Lung (tissue), 12 donors: ENCODE data around the gene ZFP36L1. TPM values are rescaled to one million over a fixed set of nuclear protein-coding genes. Genes with fewer than 3 reads are reported as not detected.

Experiments used
- ATAC-seq: fragments of 200-7000 bp; cut with Tn5 transposase; one replicate; pipeline ENCODE4 v1.9.1; 2020; ENCODE audit warnings: moderate number of reproducible peaks; ENCODE audit not compliant: insufficient read depth, low FRiP score
- DNase-seq, 3 donors: peaks; one replicate each; pipeline ENCODE4 v3.0.0-alpha.2; 2013 to 2017
- H3K27ac ChIP-seq, 2 donors: one replicate each; pipeline ENCODE4 v1.5.1; 2013; ENCODE audit warnings: mild to moderate bottlenecking in 2 of 2, moderate library complexity in 2 of 2, control low read depth in 1 of 2, inconsistent platforms in 1 of 2, low read depth in 1 of 2, low read length in 1 of 2
- H3K27me3 ChIP-seq, 3 donors: one replicate each; pipeline ENCODE4 v1.5.1; 2013; ENCODE audit warnings: low read length in 2 of 3; ENCODE audit not compliant: control insufficient read depth in 3 of 3, insufficient read depth in 3 of 3
- H3K36me3 ChIP-seq, 4 donors: one replicate each; pipeline ENCODE4 v1.5.1; 2013; ENCODE audit warnings: low read length in 4 of 4, mild to moderate bottlenecking in 1 of 4, moderate library complexity in 1 of 4; ENCODE audit not compliant: control insufficient read depth in 4 of 4, insufficient read depth in 4 of 4
- H3K4me1 ChIP-seq, 5 donors: one replicate each; pipeline ENCODE4 v1.5.1; 2013; ENCODE audit warnings: low read length in 5 of 5, mild to moderate bottlenecking in 2 of 5, moderate library complexity in 1 of 5; ENCODE audit not compliant: control insufficient read depth in 5 of 5, insufficient read depth in 5 of 5
- H3K4me3 ChIP-seq: one replicate; pipeline ENCODE4 v1.5.1; 2013; ENCODE audit warnings: mild to moderate bottlenecking, control low read depth, moderate library complexity
- H3K9ac ChIP-seq, 2 donors: one replicate each; pipeline ENCODE4 v1.5.1; 2013; ENCODE audit warnings: low read length in 2 of 2, control low read depth in 1 of 2; ENCODE audit not compliant: insufficient read depth in 1 of 2
- H3K9me3 ChIP-seq, 4 donors: one replicate each; pipeline ENCODE4 v1.5.1; 2013; ENCODE audit warnings: low read length in 3 of 4, mild to moderate bottlenecking in 1 of 4, moderate library complexity in 1 of 4; ENCODE audit not compliant: control insufficient read depth in 4 of 4, insufficient read depth in 3 of 4
- WGBS, 2 donors: extraction: QIAGEN DNeasy Blood & Tissue Kit; methylation state at CpG; one replicate each; pipeline ENCODE4 v1.1.7; 2013; 5-methylcytosine and 5-hydroxymethylcytosine counted together
- polyA plus RNA-seq, 2 donors: library from polyadenylated mRNA; stranded (reverse); fragments of 200-250 nt; gene quantifications; one replicate each; pipeline ENCODE4 v1.2.1, GENCODE V29; 2013
- total RNA-seq, 2 donors: library from RNA; depleted of rRNA in 1 of 2; stranded (reverse); fragments of >200 nt in 1 of 2; gene quantifications; one replicate each; pipeline ENCODE4 v1.2.1, GENCODE V29; 2014 to 2021
- TF ChIP-seq, protein P1 (sequence below): IDR thresholded peaks from 2 replicates; pipeline ENCODE4 v1.5.1; 2012; ENCODE audit warnings: mild to moderate bottlenecking; ENCODE audit errors: control extremely low read depth, extremely low read depth
- donor health status: control.
- donor health status: control.
- donor health status: Bipolar disorder and iron deficiency.
- donor health status: healthy.
- donor health status: DM: yes; HTN: yes; CAD: no.

Gene ZFP36L1
- total and polyA plus RNA-seq, 4 donors = 63.7 to 364 (median 267) TPM

DNA sequence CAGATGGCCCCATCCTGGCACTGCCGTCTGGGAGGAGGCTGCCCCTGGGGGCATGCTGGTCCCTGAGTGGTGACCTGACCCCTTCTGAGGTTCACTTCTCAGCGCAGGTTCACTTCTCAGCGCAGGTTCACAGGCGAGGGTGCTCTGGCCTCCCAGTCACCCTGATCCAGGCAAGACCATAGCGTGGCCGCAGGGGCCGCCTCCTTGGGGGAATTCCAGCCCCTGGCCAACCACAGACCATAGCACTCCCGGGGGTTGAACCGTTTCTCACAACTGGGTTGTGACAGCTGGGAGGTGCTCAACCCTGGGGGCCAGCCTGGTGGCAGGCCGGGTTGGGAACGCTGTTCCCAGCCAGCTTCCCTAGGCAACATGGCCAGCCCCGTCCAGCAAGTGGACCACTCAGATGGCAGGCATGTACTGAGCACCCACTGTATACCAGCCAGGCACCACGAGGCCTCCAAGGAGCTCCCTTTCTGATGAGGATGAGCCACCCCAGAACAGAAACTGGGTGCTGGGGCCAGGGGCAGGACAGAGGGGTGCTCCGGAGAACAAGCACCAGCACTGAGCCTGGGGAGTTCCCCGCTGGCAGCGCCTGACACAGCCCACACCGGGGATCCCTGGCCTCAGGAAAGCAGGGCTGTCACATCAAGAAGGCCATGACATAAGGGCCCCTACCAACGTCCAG is 28.3 kb upstream of the ZFP36L1 start:
- peaks cover 0 to 21% (median 2%) of the 10 kb centered on the region in 5 donors for H3K4me1 ChIP-seq
- TF ChIP-seq, protein P1, sequence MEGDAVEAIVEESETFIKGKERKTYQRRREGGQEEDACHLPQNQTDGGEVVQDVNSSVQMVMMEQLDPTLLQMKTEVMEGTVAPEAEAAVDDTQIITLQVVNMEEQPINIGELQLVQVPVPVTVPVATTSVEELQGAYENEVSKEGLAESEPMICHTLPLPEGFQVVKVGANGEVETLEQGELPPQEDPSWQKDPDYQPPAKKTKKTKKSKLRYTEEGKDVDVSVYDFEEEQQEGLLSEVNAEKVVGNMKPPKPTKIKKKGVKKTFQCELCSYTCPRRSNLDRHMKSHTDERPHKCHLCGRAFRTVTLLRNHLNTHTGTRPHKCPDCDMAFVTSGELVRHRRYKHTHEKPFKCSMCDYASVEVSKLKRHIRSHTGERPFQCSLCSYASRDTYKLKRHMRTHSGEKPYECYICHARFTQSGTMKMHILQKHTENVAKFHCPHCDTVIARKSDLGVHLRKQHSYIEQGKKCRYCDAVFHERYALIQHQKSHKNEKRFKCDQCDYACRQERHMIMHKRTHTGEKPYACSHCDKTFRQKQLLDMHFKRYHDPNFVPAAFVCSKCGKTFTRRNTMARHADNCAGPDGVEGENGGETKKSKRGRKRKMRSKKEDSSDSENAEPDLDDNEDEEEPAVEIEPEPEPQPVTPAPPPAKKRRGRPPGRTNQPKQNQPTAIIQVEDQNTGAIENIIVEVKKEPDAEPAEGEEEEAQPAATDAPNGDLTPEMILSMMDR = no peak
- no peaks in the 10 kb centered on the region for H3K9me3 ChIP-seq
- no peak overlapping the region for H3K4me3 ChIP-seq
- no peak overlapping the region for H3K27ac ChIP-seq
- no peaks in the 10 kb centered on the region for H3K36me3 ChIP-seq
- 82 to 89% methylated on average over 18 of the region's 18 CpGs for WGBS, 2 donors
- no peak overlapping the region for H3K9ac ChIP-seq
- no peak for ATAC-seq
- DNase-seq = no peak
- H3K27me3 ChIP-seq = no peaks in the 10 kb centered on the region

DNA sequence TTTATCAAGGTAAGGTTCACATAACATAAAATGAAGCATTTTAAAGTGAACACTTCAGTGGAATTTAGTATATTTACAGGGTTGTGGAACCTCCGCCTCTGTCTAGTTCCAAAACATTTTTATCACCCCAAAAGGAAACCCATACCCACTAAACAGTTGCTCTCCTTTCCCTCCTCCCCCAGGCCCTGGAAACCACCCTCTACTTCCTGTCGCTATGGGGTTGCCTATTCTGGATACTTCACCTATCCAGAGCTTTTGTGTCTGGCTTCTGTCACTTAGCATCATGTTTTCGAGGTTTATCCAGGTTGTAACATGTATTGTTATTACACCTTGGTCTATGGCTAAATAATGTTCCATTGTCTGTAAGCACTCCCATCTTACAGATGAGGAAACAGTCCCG is 27.7 kb upstream of the ZFP36L1 start:
- Histone ChIP-seq H3K27ac (no peak overlapping the region), H3K27me3 (no peaks in the 10 kb centered on the region), H3K4me3 (no peak overlapping the region), H3K36me3 (no peaks in the 10 kb centered on the region), H3K9me3 (no peaks in the 10 kb centered on the region), H3K4me1 (peaks cover 0 to 27% (median 7%) of the 10 kb centered on the region in 5 donors), H3K9ac (no peak overlapping the region)
- ATAC-seq (no peak), DNase-seq (no peak)
- WGBS, 2 donors = 64 to 79% methylated on average over 4 of the region's 4 CpGs
- TF ChIP-seq, protein P1 = no peak

DNA sequence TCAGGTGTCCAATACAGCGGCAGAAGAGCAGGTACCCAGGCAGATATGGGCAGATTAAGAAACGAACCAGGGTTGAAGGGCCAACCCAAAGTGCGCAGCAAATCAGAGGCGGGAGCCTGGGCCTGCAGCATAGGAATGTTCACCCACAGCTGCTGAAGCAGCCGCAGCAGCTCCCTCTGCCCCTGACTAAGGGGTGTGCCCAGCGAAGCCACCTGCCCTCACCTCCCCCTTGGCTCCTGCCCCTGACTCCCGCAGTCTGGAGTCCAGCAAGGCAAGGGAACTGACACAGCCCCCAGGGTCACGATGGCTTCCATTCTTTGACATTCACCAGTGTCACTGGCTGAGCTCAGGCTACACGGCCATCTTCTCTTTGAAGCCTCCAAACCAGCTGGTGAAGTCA is 27.3 kb upstream of the ZFP36L1 start:
- Histone ChIP-seq H3K4me1 (peaks cover 0 to 31% (median 11%) of the 10 kb centered on the region in 5 donors), H3K4me3 (no peak overlapping the region), H3K9me3 (no peaks in the 10 kb centered on the region), H3K27ac (no peak overlapping the region), H3K36me3 (no peaks in the 10 kb centered on the region), H3K27me3 (no peaks in the 10 kb centered on the region), H3K9ac (no peak overlapping the region)
- TF ChIP-seq, protein P1 = no peak
- DNase-seq (no peak), ATAC-seq (no peak)
- WGBS, 2 donors = 91 to 94% methylated on average over 9 of the region's 9 CpGs
